ENCODE data around the gene ENG. TPM values are rescaled to one million over a fixed set of nuclear protein-coding genes. Genes with fewer than 3 reads are reported as not detected.

The ENG gene
- total and polyA plus RNA-seq, 4 donors, result 41.1 to 317 (median 131) TPM

DNA sequence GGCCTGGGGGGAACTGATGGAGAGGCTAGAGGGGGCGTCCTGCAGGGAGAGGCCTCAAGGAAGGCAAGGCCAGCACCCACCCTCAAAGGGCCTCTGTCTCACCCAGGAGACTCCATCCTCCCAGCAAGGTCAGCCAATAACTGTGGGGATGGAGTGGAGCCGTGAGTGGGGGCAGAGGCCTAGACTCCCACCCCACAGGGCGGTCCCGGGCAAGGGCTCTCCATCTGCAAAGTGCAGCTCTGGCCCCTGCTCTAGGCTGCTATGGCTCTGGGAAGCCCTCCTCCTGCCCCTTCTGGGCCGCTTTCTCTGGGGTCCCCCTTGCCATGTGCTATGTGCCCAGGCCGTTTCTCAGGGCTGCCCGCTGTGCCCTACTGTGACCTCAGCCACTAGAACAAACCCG is 37.7 kb downstream of the ENG start:
- peaks cover 19 to 74% (median 31%) of the 10 kb centered on the region in 4 donors for H3K36me3 ChIP-seq (ENCODE audit: control insufficient read depth in 4 of 4, insufficient read depth in 4 of 4, low read length in 4 of 4)
- no peaks in the 10 kb centered on the region for H3K4me1 ChIP-seq (ENCODE audit: control insufficient read depth in 5 of 5, insufficient read depth in 5 of 5, low read length in 5 of 5)
- WGBS, 2 donors, result 85 to 89% methylated on average over 8 of the region's 8 CpGs
- no peaks in the 10 kb centered on the region for H3K9me3 ChIP-seq (ENCODE audit: control insufficient read depth in 4 of 4, insufficient read depth in 3 of 4, low read length in 3 of 4)
- no peak overlapping the region for H3K9ac ChIP-seq (ENCODE audit: insufficient read depth in 1 of 2, low read length in 2 of 2)
- no peak overlapping the region for H3K4me3 ChIP-seq
- DNase-seq (no peak), ATAC-seq (ENCODE audit: insufficient read depth, low FRiP score) (no peak)
- H3K27me3 ChIP-seq (ENCODE audit: control insufficient read depth in 3 of 3, insufficient read depth in 3 of 3, low read length in 2 of 3), result no peaks in the 10 kb centered on the region
- TF ChIP-seq, protein P1, sequence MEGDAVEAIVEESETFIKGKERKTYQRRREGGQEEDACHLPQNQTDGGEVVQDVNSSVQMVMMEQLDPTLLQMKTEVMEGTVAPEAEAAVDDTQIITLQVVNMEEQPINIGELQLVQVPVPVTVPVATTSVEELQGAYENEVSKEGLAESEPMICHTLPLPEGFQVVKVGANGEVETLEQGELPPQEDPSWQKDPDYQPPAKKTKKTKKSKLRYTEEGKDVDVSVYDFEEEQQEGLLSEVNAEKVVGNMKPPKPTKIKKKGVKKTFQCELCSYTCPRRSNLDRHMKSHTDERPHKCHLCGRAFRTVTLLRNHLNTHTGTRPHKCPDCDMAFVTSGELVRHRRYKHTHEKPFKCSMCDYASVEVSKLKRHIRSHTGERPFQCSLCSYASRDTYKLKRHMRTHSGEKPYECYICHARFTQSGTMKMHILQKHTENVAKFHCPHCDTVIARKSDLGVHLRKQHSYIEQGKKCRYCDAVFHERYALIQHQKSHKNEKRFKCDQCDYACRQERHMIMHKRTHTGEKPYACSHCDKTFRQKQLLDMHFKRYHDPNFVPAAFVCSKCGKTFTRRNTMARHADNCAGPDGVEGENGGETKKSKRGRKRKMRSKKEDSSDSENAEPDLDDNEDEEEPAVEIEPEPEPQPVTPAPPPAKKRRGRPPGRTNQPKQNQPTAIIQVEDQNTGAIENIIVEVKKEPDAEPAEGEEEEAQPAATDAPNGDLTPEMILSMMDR (IDR thresholded peaks at IDR 0.05; ENCODE audit: control extremely low read depth, extremely low read depth), result no peak
- no peak overlapping the region for H3K27ac ChIP-seq (ENCODE audit: low read depth in 1 of 2, low read length in 1 of 2)

DNA sequence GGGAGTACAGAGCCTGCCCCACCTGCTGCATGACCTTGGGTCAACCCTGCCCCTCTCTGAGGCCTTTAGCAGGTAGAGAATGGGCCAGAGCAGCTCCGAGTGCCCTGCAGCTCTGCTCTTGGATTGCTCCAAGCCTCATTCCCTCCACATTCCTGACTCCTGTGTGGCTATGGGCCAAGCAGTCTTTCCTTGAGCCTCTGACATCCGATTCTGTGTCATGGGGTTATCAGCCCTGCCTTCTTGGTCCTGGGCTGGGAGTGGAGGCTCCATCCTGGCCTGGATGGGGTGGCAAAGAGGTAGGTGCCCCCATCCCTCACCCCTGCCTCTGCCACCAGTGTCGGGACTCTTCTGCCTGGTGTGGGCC is 38.1 kb downstream of the ENG start:
- H3K4me1 ChIP-seq (ENCODE audit: control insufficient read depth in 5 of 5, insufficient read depth in 5 of 5, low read length in 5 of 5), result no peaks in the 10 kb centered on the region
- H3K9ac ChIP-seq (ENCODE audit: insufficient read depth in 1 of 2, low read length in 2 of 2), result no peak overlapping the region
- peaks cover 20 to 74% (median 31%) of the 10 kb centered on the region in 4 donors for H3K36me3 ChIP-seq (ENCODE audit: control insufficient read depth in 4 of 4, insufficient read depth in 4 of 4, low read length in 4 of 4)
- DNase-seq, result no peak
- H3K27me3 ChIP-seq (ENCODE audit: control insufficient read depth in 3 of 3, insufficient read depth in 3 of 3, low read length in 2 of 3), result no peaks in the 10 kb centered on the region
- H3K9me3 ChIP-seq (ENCODE audit: control insufficient read depth in 4 of 4, insufficient read depth in 3 of 4, low read length in 3 of 4), result no peaks in the 10 kb centered on the region
- WGBS, 2 donors, result 61 to 89% methylated on average over 3 of the region's 3 CpGs
- no peak for ATAC-seq (ENCODE audit: insufficient read depth, low FRiP score)
- H3K4me3 ChIP-seq, result no peak overlapping the region
- TF ChIP-seq, protein P1 (IDR thresholded peaks at IDR 0.05; ENCODE audit: control extremely low read depth, extremely low read depth), result no peak
- H3K27ac ChIP-seq (ENCODE audit: low read depth in 1 of 2, low read length in 1 of 2), result no peak overlapping the region

DNA sequence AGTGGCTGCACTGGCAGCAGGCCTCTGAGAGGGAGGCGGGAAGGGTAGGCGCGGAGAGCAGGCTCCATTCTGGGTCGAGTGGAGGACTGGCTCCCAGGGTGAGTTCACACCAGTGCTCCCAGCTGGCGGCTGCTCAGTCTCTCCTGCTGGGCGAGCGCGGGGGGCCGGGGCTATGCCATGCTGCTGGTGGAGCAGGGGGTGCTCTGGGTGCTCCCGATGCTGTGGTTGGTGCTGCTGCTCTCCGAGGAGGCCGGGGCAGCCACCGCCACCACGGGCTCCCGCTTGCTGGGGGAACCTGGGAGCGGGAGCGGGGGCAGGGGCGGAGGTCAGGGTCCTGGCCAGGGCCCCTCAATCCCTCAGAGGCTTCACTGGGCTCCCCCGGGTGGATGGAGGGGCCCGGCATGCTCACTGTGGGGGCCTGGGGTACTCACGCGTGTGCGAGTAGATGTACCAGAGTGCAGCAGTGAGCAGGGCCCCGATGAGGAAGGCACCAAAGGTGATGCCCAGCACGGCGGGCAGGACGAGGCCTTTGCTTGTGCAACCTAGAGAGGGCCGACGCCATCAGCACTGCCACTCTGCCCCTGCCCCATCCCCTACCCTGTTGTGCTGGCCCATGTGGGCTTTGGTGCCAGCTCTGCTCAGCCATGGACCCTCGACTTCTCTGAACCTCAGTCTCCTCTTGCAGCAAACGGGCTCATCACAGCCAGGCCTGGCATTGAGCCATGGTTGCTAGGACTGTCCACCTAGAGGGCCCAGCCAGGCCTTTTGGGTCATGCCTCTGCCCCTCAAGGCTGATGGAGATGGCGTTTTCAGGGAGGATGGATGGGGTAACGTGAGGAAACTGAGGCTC is 38.7 kb downstream of the ENG start:
- Histone ChIP-seq H3K27me3 (ENCODE audit: control insufficient read depth in 3 of 3, insufficient read depth in 3 of 3, low read length in 2 of 3) (no peaks in the 10 kb centered on the region), H3K9ac (ENCODE audit: insufficient read depth in 1 of 2, low read length in 2 of 2) (no peak overlapping the region)
- 86 to 87% methylated on average over 33 of the region's 33 CpGs for WGBS, 2 donors

More for the DNA sequence above, 38.7 kb downstream of the ENG start:
- Histone ChIP-seq H3K9me3 (ENCODE audit: control insufficient read depth in 4 of 4, insufficient read depth in 3 of 4, low read length in 3 of 4) (no peaks in the 10 kb centered on the region), H3K36me3 (ENCODE audit: control insufficient read depth in 4 of 4, insufficient read depth in 4 of 4, low read length in 4 of 4) (peaks cover 19 to 71% (median 31%) of the 10 kb centered on the region in 4 donors), H3K4me3 (no peak overlapping the region), H3K27ac (ENCODE audit: low read depth in 1 of 2, low read length in 1 of 2) (peak overlapping the region in 1 of 2 donors; percentile 11), H3K4me1 (ENCODE audit: control insufficient read depth in 5 of 5, insufficient read depth in 5 of 5, low read length in 5 of 5) (no peaks in the 10 kb centered on the region)
- TF ChIP-seq, protein P1 (IDR thresholded peaks at IDR 0.05; ENCODE audit: control extremely low read depth, extremely low read depth), result no peak
- no peak for ATAC-seq (ENCODE audit: insufficient read depth, low FRiP score)
- no peak for DNase-seq

All from lung (tissue), 12 donors.